A549 (cell line): ENCODE results near the gene CNTNAP5. TPM values are rescaled to one million over a fixed set of nuclear protein-coding genes. Genes with fewer than 3 reads are reported as not detected.

Experiments
- ATAC-seq, 2 experiments: fragments of 200-7000 bp in 1 of 2; fragments of >200 bp in 1 of 2; cut with Nextera tagmentation in 1 of 2; cut with Tn5 transposase in 1 of 2; 3 replicates each; pipeline versions ENCODE4 v1.8.0 to v1.9.1; 2018 to 2020; ENCODE audit warnings: mild to moderate bottlenecking in 1 of 2, moderate library complexity in 1 of 2
- CTCF ChIA-PET: fragments of 300-600 bp; sonication (Branson Sonifier 250); formaldehyde crosslinking; extraction: SDS; loops from one replicate; lab custom pipeline; 2021; ENCODE audit warnings: antibody characterized with exemption, inconsistent platforms; lab: Yijun Ruan, JAX
- POLR2A ChIA-PET: fragments of 350-600 bp; formaldehyde crosslinking; extraction: SDS; loops from one replicate; lab custom pipeline; 2021; ENCODE audit warnings: antibody characterized with exemption, inconsistent platforms; lab: Yijun Ruan, JAX
- DNase-seq, 2 experiments: peaks; one replicate each; pipeline versions ENCODE4 v3.0.0 to v3.0.0-alpha.2; 2011 to 2016; ENCODE audit warnings: low read depth in 1 of 2, low spot score in 1 of 2
- FAIRE-seq: peaks from 2 replicates; lab custom pipeline; 2011; peaks lifted over from hg19 to GRCh38; lab: Jason Lieb, UNC
- H3K27ac ChIP-seq, 2 experiments: fragments of >200 bp; sonication (Bioruptor Twin); formaldehyde crosslinking; 3 replicates each; pipeline ENCODE4 v1.5.1; 2016 to 2017
- H3K4me1 ChIP-seq: fragments of >200 bp; sonication (Bioruptor Twin); formaldehyde crosslinking; 3 replicates; pipeline ENCODE4 v1.6.1; 2016
- H3K4me2 ChIP-seq: fragments of >200 bp; sonication (Bioruptor Twin); formaldehyde crosslinking; 3 replicates; pipeline ENCODE4 v1.6.1; 2016
- H3K4me3 ChIP-seq: fragments of >200 bp; sonication (Bioruptor Twin); formaldehyde crosslinking; 3 replicates; pipeline ENCODE4 v1.5.1; 2016
- H3K9me3 ChIP-seq: fragments of >200 bp; sonication (Bioruptor Twin); formaldehyde crosslinking; 3 replicates; pipeline ENCODE4 v1.6.1; 2016
- CBX2 ChIP-seq: fragments of 200-600 bp; sonication (generic); IDR thresholded peaks from 2 replicates; pipeline ENCODE4 v1.6.1; 2016; ENCODE audit warnings: low read depth, mild to moderate bottlenecking, borderline replicate concordance
- CEBPB ChIP-seq, 2 experiments: fragments of >200 bp in 1 of 2; sonication (Bioruptor Twin) in 1 of 2; formaldehyde crosslinking in 1 of 2; IDR thresholded peaks; 2 replicates each; pipeline ENCODE4 v1.6.1; 2012 to 2016
- CHD2 ChIP-seq: fragments of 150-350 bp; IDR thresholded peaks from 2 replicates; pipeline ENCODE4 v1.6.1; 2014; ENCODE audit warnings: low read length; ENCODE audit not compliant: partially characterized antibody
- EHMT2 ChIP-seq: fragments of 200-600 bp; sonication (generic); IDR thresholded peaks from 2 replicates; pipeline ENCODE4 v1.6.1; 2016; ENCODE audit warnings: antibody characterized with exemption, low read depth, mild to moderate bottlenecking, moderate library complexity
- ELK1 ChIP-seq: fragments of 150-350 bp; IDR thresholded peaks from 2 replicates; pipeline ENCODE4 v1.6.1; 2014; ENCODE audit warnings: low read depth, mild to moderate bottlenecking, low read length
- EP300 ChIP-seq, 2 experiments: fragments of >200 bp; sonication (Bioruptor Twin); formaldehyde crosslinking; IDR thresholded peaks; 2 replicates in 1 of 2; 3 replicates in 1 of 2; pipeline ENCODE4 v1.6.1; 2016 to 2017
- ESRRA ChIP-seq: fragments of 150-350 bp; IDR thresholded peaks from 2 replicates; pipeline ENCODE4 v1.6.1; 2014; ENCODE audit warnings: mild to moderate bottlenecking, low read length, borderline replicate concordance
- FOSL2 ChIP-seq, 2 experiments: fragments of 450-650 bp in 1 of 2; fragments of >200 bp in 1 of 2; sonication (Bioruptor Twin) in 1 of 2; formaldehyde crosslinking; IDR thresholded peaks; 2 replicates each; pipeline versions ENCODE4 v1.5.0 to v1.6.1; 2016 to 2020; ENCODE audit warnings: mild to moderate bottlenecking in 1 of 2, moderate library complexity in 1 of 2
- GATA3 ChIP-seq: IDR thresholded peaks from 2 replicates; pipeline ENCODE4 v1.6.1; 2012; ENCODE audit warnings: borderline replicate concordance
- HES2 ChIP-seq: fragments of >200 bp; sonication (Bioruptor Twin); formaldehyde crosslinking; IDR thresholded peaks from 2 replicates; pipeline ENCODE4 v1.6.1; 2016
- HMGXB4 ChIP-seq: fragments of 250-450 bp; sonication (Bioruptor Pico); IDR thresholded peaks from 2 replicates; pipeline ENCODE4 v1.5.0; 2021; ENCODE audit warnings: mild to moderate bottlenecking, moderate library complexity, borderline replicate concordance
- HOXA7 ChIP-seq: fragments of 250-450 bp; sonication (Bioruptor Pico); IDR thresholded peaks from 2 replicates; pipeline ENCODE4 v1.5.0; 2020; ENCODE audit warnings: mild to moderate bottlenecking, moderate library complexity
- HOXB13 ChIP-seq: fragments of 250-450 bp; sonication (Bioruptor Pico); IDR thresholded peaks from 2 replicates; pipeline ENCODE4 v1.5.0; 2020; ENCODE audit warnings: low read depth, mild to moderate bottlenecking, moderate library complexity
- HOXB5 ChIP-seq: fragments of 250-450 bp; sonication (Bioruptor Pico); IDR thresholded peaks from 2 replicates; pipeline ENCODE4 v1.5.0; 2020; ENCODE audit warnings: mild to moderate bottlenecking, moderate library complexity
- JUN ChIP-seq, 2 experiments: fragments of >200 bp; sonication (Bioruptor Twin); formaldehyde crosslinking; IDR thresholded peaks; 2 replicates in 1 of 2; 3 replicates in 1 of 2; pipeline ENCODE4 v1.6.1; 2016 to 2017
- JUNB ChIP-seq: fragments of >200 bp; sonication (Bioruptor Twin); formaldehyde crosslinking; IDR thresholded peaks from 2 replicates; pipeline ENCODE4 v1.6.1; 2016
- KDM1A ChIP-seq: fragments of 200-600 bp; sonication (generic); IDR thresholded peaks from 2 replicates; pipeline ENCODE4 v1.6.1; 2016; ENCODE audit warnings: low read depth, mild to moderate bottlenecking
- KDM5A ChIP-seq: fragments of 200-600 bp; sonication (generic); IDR thresholded peaks from 2 replicates; pipeline ENCODE4 v1.6.1; 2016; ENCODE audit warnings: antibody characterized with exemption, mild to moderate bottlenecking
- MAFK ChIP-seq: fragments of 450-650 bp; IDR thresholded peaks from 2 replicates; pipeline ENCODE4 v1.6.1; 2014; ENCODE audit not compliant: partially characterized antibody
- MAZ ChIP-seq: fragments of 150-350 bp; IDR thresholded peaks from 2 replicates; pipeline ENCODE4 v1.6.1; 2014; ENCODE audit warnings: antibody characterized with exemption, low read depth, low read length, borderline replicate concordance
- NPAS2 ChIP-seq: fragments of 250-450 bp; sonication (Bioruptor Pico); IDR thresholded peaks from 2 replicates; pipeline ENCODE4 v1.8.0; 2022; ENCODE audit warnings: mild to moderate bottlenecking, moderate library complexity, borderline replicate concordance
- POLR2A ChIP-seq: IDR thresholded peaks from 2 replicates; pipeline ENCODE4 v1.6.1; 2012; ENCODE audit warnings: mild to moderate bottlenecking, low read length
- POLR2AphosphoS2 ChIP-seq: conservative IDR thresholded peaks from 2 replicates; pipeline ENCODE4 v1.6.1; 2012; ENCODE audit warnings: low read length, improper control_type of control experiment, inconsistent platforms
- RAD21 ChIP-seq, 2 experiments: fragments of >200 bp in 1 of 2; sonication (Bioruptor Twin) in 1 of 2; formaldehyde crosslinking in 1 of 2; IDR thresholded peaks in 1 of 2; conservative IDR thresholded peaks in 1 of 2; 2 replicates in 1 of 2; 3 replicates in 1 of 2; pipeline ENCODE4 v1.6.1; 2012 to 2018; ENCODE audit warnings: inconsistent platforms in 1 of 2
- RARB ChIP-seq: fragments of 250-450 bp; sonication (Bioruptor Pico); IDR thresholded peaks from 2 replicates; pipeline ENCODE4 v1.8.0; 2021; ENCODE audit warnings: mild to moderate bottlenecking, moderate library complexity
- RCOR1 ChIP-seq: fragments of 150-350 bp; IDR thresholded peaks from 2 replicates; pipeline ENCODE4 v1.6.1; 2014; ENCODE audit warnings: antibody characterized with exemption, low read length, low read depth
- RNF2 ChIP-seq: fragments of 200-600 bp; sonication (generic); IDR thresholded peaks from 2 replicates; pipeline ENCODE4 v1.6.1; 2016; ENCODE audit warnings: low read depth, mild to moderate bottlenecking, antibody characterized with exemption, moderate library complexity, borderline replicate concordance
- SMC3 ChIP-seq: fragments of >200 bp; sonication (Bioruptor Twin); formaldehyde crosslinking; IDR thresholded peaks from 3 replicates; pipeline ENCODE4 v1.6.1; 2018; ENCODE audit warnings: inconsistent platforms
- TP53 ChIP-seq: fragments of 250-450 bp; sonication (Bioruptor Pico); IDR thresholded peaks from 2 replicates; pipeline ENCODE4 v1.5.0; 2021; ENCODE audit warnings: mild to moderate bottlenecking, moderate library complexity
- ZC3H11A ChIP-seq: fragments of 450-650 bp; IDR thresholded peaks from 2 replicates; pipeline ENCODE4 v1.6.1; 2014; ENCODE audit warnings: antibody characterized with exemption, mild to moderate bottlenecking
- ZNF302 ChIP-seq: fragments of 250-450 bp; sonication (Bioruptor Pico); IDR thresholded peaks from 2 replicates; pipeline ENCODE4 v1.9.0; 2021; ENCODE audit warnings: inconsistent platforms, mild to moderate bottlenecking, moderate library complexity
- ZSCAN20 ChIP-seq: fragments of 250-450 bp; sonication (Bioruptor Pico); IDR thresholded peaks from 2 replicates; pipeline ENCODE4 v1.8.0; 2022; ENCODE audit warnings: mild to moderate bottlenecking, moderate library complexity
- WGBS: methylation state at CpG from one replicate; pipeline ENCODE4 v1.1.6; 2017; ENCODE audit errors: missing lambda C conversion rate; 5-methylcytosine and 5-hydroxymethylcytosine counted together
- polyA plus RNA-seq, 4 experiments: library from polyadenylated mRNA; depleted of rRNA in 3 of 4; stranded (reverse); fragments of >200 nt; fragmentation: RNase III in 1 of 4; extraction: RNeasy Plus Mini Kit Qiagen cat#74134 plus additional on column Dnase treatment in 1 of 4; gene quantifications; 2 replicates in 3 of 4; 3 replicates in 1 of 4; pipeline ENCODE4 v1.2.3, GENCODE V29; 2011 to 2017

Gene CNTNAP5
- polyA plus RNA-seq, 2 of the 4 experiments (the other 2 are of a cell fraction), result not detected

GRCh38 chr2:124774781-124775180 is 749.7 kb downstream of the CNTNAP5 start:
- no peaks in the 10 kb centered on the region for H3K9me3 ChIP-seq
- FAIRE-seq (no peak), DNase-seq (no peak), ATAC-seq (no peak)
- no peak overlapping the region for H3K4me2 ChIP-seq
- 43% methylated on average over 5 of the region's 5 CpGs for WGBS
- no peaks in the 10 kb centered on the region for H3K4me1 ChIP-seq
- TF ChIP-seq HES2 (no peak), HOXB5 (CRISPR knock-in tag) (no peak), HMGXB4 (CRISPR knock-in tag) (no peak), ZSCAN20 (CRISPR knock-in tag) (no peak), EP300 (IDR thresholded peaks at IDR 0.05) (no peak), MAFK (no peak), EHMT2 (no peak), ZNF302 (CRISPR knock-in tag) (no peak), NPAS2 (CRISPR knock-in tag) (no peak), JUNB (no peak), RCOR1 (no peak), JUN (IDR thresholded peaks at IDR 0.05) (no peak), KDM1A (no peak), TP53 (CRISPR knock-in tag) (no peak), ZC3H11A (no peak), MAZ (no peak), CBX2 (no peak), CEBPB (IDR thresholded peaks at IDR 0.05) (no peak), POLR2A (no peak), RNF2 (no peak)
- ChIA-PET CTCF (no interaction called here), POLR2A (no interaction called here)
- no peak overlapping the region for H3K4me3 ChIP-seq
- no peak overlapping the region for H3K27ac ChIP-seq

- TF ChIP-seq RARB, result no peak
- no peak for TF ChIP-seq ZSCAN20 (CRISPR knock-in tag)
- no peak for TF ChIP-seq POLR2AphosphoS2
- no peak for TF ChIP-seq FOSL2 (IDR thresholded peaks at IDR 0.05)
- TF ChIP-seq FOSL2 (CRISPR knock-in tag; IDR thresholded peaks at IDR 0.05), result no peak
- no peak for TF ChIP-seq NPAS2 (CRISPR knock-in tag)
- no peak for TF ChIP-seq RCOR1
- no peak for TF ChIP-seq ELK1
- TF ChIP-seq RAD21 (conservative IDR thresholded peaks at IDR 0.05 in 1 of 2, IDR thresholded peaks at IDR 0.05 in 1 of 2), result no peak
- no peak for TF ChIP-seq HMGXB4 (CRISPR knock-in tag)
- no peak for TF ChIP-seq CBX2
- TF ChIP-seq ESRRA, result no peak
- TF ChIP-seq KDM5A, result no peak
- TF ChIP-seq HOXA7 (CRISPR knock-in tag), result no peak
- TF ChIP-seq EP300 (IDR thresholded peaks at IDR 0.05), result no peak
- no peak for TF ChIP-seq GATA3
- TF ChIP-seq HOXB13 (CRISPR knock-in tag), result no peak
- TF ChIP-seq CHD2, result no peak
- no peak for TF ChIP-seq SMC3
- TF ChIP-seq, all 56 proteins: peak for 0
Measured at GRCh38 chr2:124776332-124776731, 751.2 kb downstream of the CNTNAP5 start.

More at GRCh38 chr2:124776332-124776731, 751.2 kb downstream of the CNTNAP5 start:
- no peak for DNase-seq
- POLR2A ChIA-PET, result no interaction called here
- Histone ChIP-seq H3K4me1 (no peaks in the 10 kb centered on the region), H3K4me2 (no peak overlapping the region), H3K9me3 (no peaks in the 10 kb centered on the region), H3K27ac (no peak overlapping the region), H3K4me3 (no peak overlapping the region)
- no peak for ATAC-seq
- CTCF ChIA-PET, result no interaction called here
- no peak for FAIRE-seq
- 2% methylated on average over 3 of the region's 3 CpGs for WGBS
